Measurements from ENCODE around the gene WDR20.
"Not testable (repeated sequence)": the region's sequence is repeated elsewhere in the genome, so short reads cannot be mapped to it uniquely, and the experiment has no call there.

The WDR20 gene

DNA sequence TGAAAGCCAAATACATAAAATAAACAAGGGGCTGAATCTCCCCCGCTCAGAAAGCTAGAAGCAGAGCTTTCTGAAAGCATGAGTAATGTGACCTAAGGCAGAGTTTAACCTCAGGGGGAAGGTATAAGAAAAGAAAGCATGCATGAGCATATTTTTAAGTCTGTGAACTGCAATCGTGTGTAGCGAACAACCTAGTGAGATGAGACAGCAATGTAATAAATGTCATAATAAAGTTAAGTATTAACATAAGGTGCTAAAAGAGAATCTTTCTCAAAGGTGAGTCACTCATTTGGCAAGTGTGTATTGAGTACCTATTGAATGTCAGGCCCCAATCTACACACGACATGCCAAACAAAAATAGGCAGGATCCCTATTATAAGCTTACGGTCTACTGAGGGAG is 14.2 kb upstream of the WDR20 start:
- H3K36me3 ChIP-seq (ENCODE audit: insufficient read depth) = no peaks in the 10 kb centered on the region
- no peak overlapping the region for H3K4me3 ChIP-seq (IDR thresholded peaks at IDR 0.05; ENCODE audit: insufficient read depth, low read depth, low read length)
- no peaks in the 10 kb centered on the region for H3K79me2 ChIP-seq (ENCODE audit: insufficient read depth, low read depth)
- TF ChIP-seq, protein P1, sequence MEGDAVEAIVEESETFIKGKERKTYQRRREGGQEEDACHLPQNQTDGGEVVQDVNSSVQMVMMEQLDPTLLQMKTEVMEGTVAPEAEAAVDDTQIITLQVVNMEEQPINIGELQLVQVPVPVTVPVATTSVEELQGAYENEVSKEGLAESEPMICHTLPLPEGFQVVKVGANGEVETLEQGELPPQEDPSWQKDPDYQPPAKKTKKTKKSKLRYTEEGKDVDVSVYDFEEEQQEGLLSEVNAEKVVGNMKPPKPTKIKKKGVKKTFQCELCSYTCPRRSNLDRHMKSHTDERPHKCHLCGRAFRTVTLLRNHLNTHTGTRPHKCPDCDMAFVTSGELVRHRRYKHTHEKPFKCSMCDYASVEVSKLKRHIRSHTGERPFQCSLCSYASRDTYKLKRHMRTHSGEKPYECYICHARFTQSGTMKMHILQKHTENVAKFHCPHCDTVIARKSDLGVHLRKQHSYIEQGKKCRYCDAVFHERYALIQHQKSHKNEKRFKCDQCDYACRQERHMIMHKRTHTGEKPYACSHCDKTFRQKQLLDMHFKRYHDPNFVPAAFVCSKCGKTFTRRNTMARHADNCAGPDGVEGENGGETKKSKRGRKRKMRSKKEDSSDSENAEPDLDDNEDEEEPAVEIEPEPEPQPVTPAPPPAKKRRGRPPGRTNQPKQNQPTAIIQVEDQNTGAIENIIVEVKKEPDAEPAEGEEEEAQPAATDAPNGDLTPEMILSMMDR (conservative IDR thresholded peaks at IDR 0.05; ENCODE audit: low read depth, low read length) = no peak
- no peaks in the 10 kb centered on the region for H3K4me1 ChIP-seq (ENCODE audit: low read depth, poor library complexity, severe bottlenecking)
- H2AFZ ChIP-seq (ENCODE audit: low read depth) = no peak overlapping the region
- H3K27ac ChIP-seq = no peak overlapping the region
- H4K20me1 ChIP-seq (ENCODE audit: insufficient read depth) = no peaks in the 10 kb centered on the region
- H3K4me2 ChIP-seq = no peak overlapping the region
- H3K9ac ChIP-seq = no peak overlapping the region
- no peaks in the 10 kb centered on the region for H3K27me3 ChIP-seq (ENCODE audit: insufficient read depth, low read depth)

DNA sequence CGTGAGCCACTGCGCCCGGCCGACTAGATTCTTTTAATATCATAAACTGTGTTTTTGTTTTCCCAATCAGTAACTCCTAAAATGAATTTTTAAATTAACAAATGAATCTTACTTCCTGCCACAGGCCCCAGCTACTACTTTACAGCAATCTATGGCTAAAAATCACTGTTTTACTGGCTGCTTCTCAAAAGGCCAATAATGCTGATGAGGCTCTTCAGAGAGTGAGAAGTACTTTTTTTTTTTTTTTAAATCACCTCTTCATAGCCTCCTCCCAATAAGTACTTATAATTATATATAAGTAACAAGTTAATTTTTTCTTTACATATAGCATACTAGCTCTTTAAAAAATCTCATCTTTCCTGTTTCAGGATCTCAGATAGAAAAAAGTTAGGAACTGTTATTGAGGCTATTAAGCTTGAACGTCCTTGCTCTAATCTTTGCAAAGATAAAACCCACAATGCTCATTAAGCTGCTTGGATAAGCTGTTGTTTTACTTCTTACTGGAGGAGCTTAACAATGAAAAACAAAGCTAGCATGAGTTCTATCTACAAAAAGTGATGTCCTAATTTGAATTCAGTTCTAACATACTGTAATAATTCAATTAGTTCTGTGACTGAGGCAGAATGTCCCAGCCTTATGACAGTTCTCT is 12.8 kb upstream of the WDR20 start:
- TF ChIP-seq, protein P1 (conservative IDR thresholded peaks at IDR 0.05; ENCODE audit: low read depth, low read length) = no peak
- Histone ChIP-seq H3K36me3 (ENCODE audit: insufficient read depth) (no peaks in the 10 kb centered on the region), H3K4me3 (IDR thresholded peaks at IDR 0.05; ENCODE audit: insufficient read depth, low read depth, low read length) (no peak overlapping the region), H4K20me1 (ENCODE audit: insufficient read depth) (no peaks in the 10 kb centered on the region), H3K79me2 (ENCODE audit: insufficient read depth, low read depth) (no peaks in the 10 kb centered on the region), H3K4me2 (no peak overlapping the region), H2AFZ (ENCODE audit: low read depth) (no peak overlapping the region), H3K27ac (no peak overlapping the region), H3K9ac (no peak overlapping the region), H3K27me3 (ENCODE audit: insufficient read depth, low read depth) (no peaks in the 10 kb centered on the region), H3K4me1 (ENCODE audit: low read depth, poor library complexity, severe bottlenecking) (no peaks in the 10 kb centered on the region)

DNA sequence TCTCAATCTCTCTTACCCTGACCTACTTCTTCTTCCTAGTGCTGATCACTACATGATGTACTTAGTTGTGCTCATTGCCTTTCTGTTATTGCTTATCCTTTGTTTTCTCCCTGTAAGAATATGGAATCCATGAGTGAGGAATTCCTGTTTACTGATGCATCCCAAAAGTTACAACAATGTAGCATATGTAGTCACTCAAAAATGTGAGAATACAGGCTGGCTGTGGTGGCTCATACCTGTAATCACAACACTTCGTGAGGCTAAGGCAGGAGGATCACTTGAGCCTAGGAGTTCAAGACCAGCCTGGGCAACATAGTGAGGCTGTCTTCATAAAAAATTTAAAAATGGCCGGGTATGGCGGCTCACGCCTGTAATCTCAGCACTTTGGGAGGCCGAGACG is 8.0 kb upstream of the WDR20 start:
- H2AFZ ChIP-seq (ENCODE audit: low read depth) = no peak overlapping the region
- no peaks in the 10 kb centered on the region for H3K27me3 ChIP-seq (ENCODE audit: insufficient read depth, low read depth)
- H3K79me2 ChIP-seq (ENCODE audit: insufficient read depth, low read depth) = no peaks in the 10 kb centered on the region
- H3K4me3 ChIP-seq (IDR thresholded peaks at IDR 0.05; ENCODE audit: insufficient read depth, low read depth, low read length) = no peak overlapping the region
- H3K9ac ChIP-seq = no peak overlapping the region
- TF ChIP-seq, protein P1 (conservative IDR thresholded peaks at IDR 0.05; ENCODE audit: low read depth, low read length) = no peak
- no peak overlapping the region for H3K4me2 ChIP-seq
- H4K20me1 ChIP-seq (ENCODE audit: insufficient read depth) = no peaks in the 10 kb centered on the region
- H3K27ac ChIP-seq = no peak overlapping the region
- no peaks in the 10 kb centered on the region for H3K36me3 ChIP-seq (ENCODE audit: insufficient read depth)
- H3K4me1 ChIP-seq (ENCODE audit: low read depth, poor library complexity, severe bottlenecking) = no peaks in the 10 kb centered on the region

DNA sequence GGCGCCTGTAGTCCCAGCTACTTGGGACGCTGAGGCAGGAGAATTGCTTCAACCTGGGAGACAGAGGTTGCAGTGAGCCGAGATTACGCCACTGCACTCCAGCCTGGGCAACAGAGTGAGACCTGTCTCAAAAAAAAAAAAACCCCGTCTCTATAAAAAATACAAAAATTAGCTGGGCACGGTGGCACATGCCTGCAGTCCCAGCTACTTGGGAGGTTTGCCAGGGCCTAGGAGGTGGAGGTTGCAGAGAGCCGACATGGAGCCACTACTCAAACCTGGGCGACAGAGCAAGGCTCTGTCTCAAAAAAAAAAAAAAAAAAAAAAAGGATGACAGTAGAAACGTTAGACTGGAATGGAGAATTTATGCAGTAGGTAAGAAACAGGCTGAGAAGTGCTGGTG is 5.7 kb upstream of the WDR20 start:
- not testable (repeated sequence) for H4K20me1 ChIP-seq (ENCODE audit: insufficient read depth); H3K27me3 ChIP-seq (ENCODE audit: insufficient read depth, low read depth); H3K9ac ChIP-seq; H3K79me2 ChIP-seq (ENCODE audit: insufficient read depth, low read depth); H3K36me3 ChIP-seq (ENCODE audit: insufficient read depth); H3K4me3 ChIP-seq (IDR thresholded peaks at IDR 0.05; ENCODE audit: insufficient read depth, low read depth, low read length); H3K27ac ChIP-seq; H3K4me2 ChIP-seq; H2AFZ ChIP-seq (ENCODE audit: low read depth)
- H3K4me1 ChIP-seq (ENCODE audit: low read depth, poor library complexity, severe bottlenecking) = peaks cover 11% of the 10 kb centered on the region

DNA sequence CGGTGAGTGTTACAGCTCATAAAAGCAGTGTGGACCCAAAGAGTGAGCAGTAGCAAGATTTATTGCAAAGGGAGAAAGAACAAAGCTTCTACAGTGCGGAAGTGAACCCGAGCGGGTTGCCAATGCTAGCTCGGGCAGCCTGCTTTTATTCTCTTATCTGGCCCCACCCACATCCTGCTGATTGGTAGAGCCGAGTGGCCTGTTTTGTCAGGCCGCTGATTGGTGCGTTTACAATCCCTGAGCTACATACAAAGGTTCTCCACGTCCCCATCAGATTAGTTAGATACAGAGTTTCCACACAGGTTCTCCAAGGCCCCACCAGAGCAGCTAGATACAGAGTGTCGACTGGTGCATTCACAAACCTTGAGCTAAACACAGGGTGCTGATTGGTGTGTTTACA is 5.0 kb upstream of the WDR20 start:
- H3K79me2 ChIP-seq (ENCODE audit: insufficient read depth, low read depth); H2AFZ ChIP-seq (ENCODE audit: low read depth); H3K4me3 ChIP-seq (IDR thresholded peaks at IDR 0.05; ENCODE audit: insufficient read depth, low read depth, low read length); H3K9ac ChIP-seq; H3K4me2 ChIP-seq; H3K27ac ChIP-seq; H3K27me3 ChIP-seq (ENCODE audit: insufficient read depth, low read depth); H3K36me3 ChIP-seq (ENCODE audit: insufficient read depth); H4K20me1 ChIP-seq (ENCODE audit: insufficient read depth): not testable (repeated sequence)
- H3K4me1 ChIP-seq (ENCODE audit: low read depth, poor library complexity, severe bottlenecking) = peaks cover 11% of the 10 kb centered on the region

DNA sequence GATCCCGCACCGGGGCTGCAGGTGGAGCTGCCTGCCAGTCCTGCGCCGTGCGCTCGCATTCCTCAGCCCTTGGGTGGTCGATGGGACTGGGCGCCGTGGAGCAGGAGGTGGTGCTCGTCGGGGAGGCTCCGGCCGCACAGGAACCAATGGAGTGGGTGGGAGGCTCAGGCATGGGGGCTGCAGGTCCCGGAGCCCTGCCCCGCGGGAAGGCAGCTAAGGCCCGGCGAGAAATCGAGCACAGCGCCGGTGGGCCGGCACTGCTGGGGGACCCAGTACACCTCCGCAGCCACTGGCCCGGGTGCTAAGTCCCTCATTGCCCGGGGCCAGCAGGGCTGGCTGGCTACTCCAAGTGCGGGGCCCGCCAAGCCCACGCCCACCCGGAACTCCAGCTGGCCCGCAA is 4.2 kb upstream of the WDR20 start:
- H3K79me2 ChIP-seq (ENCODE audit: insufficient read depth, low read depth); H3K4me3 ChIP-seq (IDR thresholded peaks at IDR 0.05; ENCODE audit: insufficient read depth, low read depth, low read length); H3K4me2 ChIP-seq; H2AFZ ChIP-seq (ENCODE audit: low read depth); H3K27me3 ChIP-seq (ENCODE audit: insufficient read depth, low read depth); H3K36me3 ChIP-seq (ENCODE audit: insufficient read depth); H4K20me1 ChIP-seq (ENCODE audit: insufficient read depth); H3K9ac ChIP-seq; H3K27ac ChIP-seq: not testable (repeated sequence)
- H3K4me1 ChIP-seq (ENCODE audit: low read depth, poor library complexity, severe bottlenecking) = peaks cover 11% of the 10 kb centered on the region

Measured in KMS-11 (cell line).